Liver (tissue), 9 donors: ENCODE results near the gene XYLT1. TPM values are rescaled to one million over a fixed set of nuclear protein-coding genes. Genes with fewer than 3 reads are reported as not detected.

ENCODE experiments used
- DNase-seq: peaks from one replicate; pipeline ENCODE4 v3.0.0-alpha.2; 2017; ENCODE audit warnings: low spot score
- H3K27ac ChIP-seq, 2 donors: one replicate each; pipeline ENCODE4 v1.7.0; 2013; ENCODE audit warnings: inconsistent platforms in 2 of 2, low read length in 2 of 2, control low read depth in 1 of 2, low read depth in 1 of 2, mild to moderate bottlenecking in 1 of 2
- H3K27me3 ChIP-seq, 4 donors: one replicate each; pipeline versions ENCODE4 v1.6.1 to v1.7.0; 2013; ENCODE audit warnings: low read length in 3 of 4, inconsistent platforms in 1 of 4, mild to moderate bottlenecking in 1 of 4, moderate library complexity in 1 of 4; ENCODE audit not compliant: control insufficient read depth in 4 of 4, insufficient read depth in 4 of 4
- H3K36me3 ChIP-seq, 4 donors: one replicate each; pipeline versions ENCODE4 v1.6.1 to v1.7.0; 2013; ENCODE audit warnings: low read length in 3 of 4, mild to moderate bottlenecking in 3 of 4, low read depth in 1 of 4, moderate library complexity in 1 of 4; ENCODE audit not compliant: control insufficient read depth in 4 of 4, insufficient read depth in 3 of 4
- H3K4me1 ChIP-seq, 4 donors: one replicate each; pipeline versions ENCODE4 v1.6.1 to v1.7.0; 2013; ENCODE audit warnings: low read length in 3 of 4, mild to moderate bottlenecking in 3 of 4, moderate library complexity in 1 of 4; ENCODE audit not compliant: control insufficient read depth in 4 of 4, insufficient read depth in 4 of 4
- H3K4me3 ChIP-seq, 3 donors: one replicate each; pipeline versions ENCODE4 v1.6.1 to v1.7.0; 2013; ENCODE audit warnings: low read length in 3 of 3, control low read depth in 1 of 3, low read depth in 1 of 3, mild to moderate bottlenecking in 1 of 3
- H3K9ac ChIP-seq, 2 donors: one replicate each; pipeline ENCODE4 v1.7.0; 2013; ENCODE audit warnings: low read length in 2 of 2, mild to moderate bottlenecking in 2 of 2, moderate library complexity in 2 of 2, control low read depth in 1 of 2, low read depth in 1 of 2
- H3K9me3 ChIP-seq, 4 donors: one replicate each; pipeline versions ENCODE4 v1.6.1 to v1.7.0; 2013; ENCODE audit warnings: low read length in 3 of 4; ENCODE audit not compliant: control insufficient read depth in 4 of 4
- ATF3 ChIP-seq: IDR thresholded peaks from 2 replicates; pipeline ENCODE4 v1.6.1; 2016; ENCODE audit warnings: antibody characterized with exemption
- EGR1 ChIP-seq, 2 donors: IDR thresholded peaks; 2 replicates each; pipeline ENCODE4 v1.6.1; 2016 to 2018; ENCODE audit warnings: antibody characterized with exemption in 2 of 2, low read depth in 2 of 2
- FOXA1 ChIP-seq: IDR thresholded peaks from 2 replicates; pipeline ENCODE4 v1.6.1; 2016; ENCODE audit warnings: antibody characterized with exemption
- FOXA2 ChIP-seq: IDR thresholded peaks from 2 replicates; pipeline ENCODE4 v1.6.1; 2016; ENCODE audit warnings: antibody characterized with exemption
- GABPA ChIP-seq, 2 donors: IDR thresholded peaks in 1 of 2; conservative IDR thresholded peaks in 1 of 2; 2 replicates each; pipeline ENCODE4 v1.6.1; 2016; ENCODE audit warnings: antibody characterized with exemption in 2 of 2, mild to moderate bottlenecking in 1 of 2, moderate library complexity in 1 of 2
- HNF4A ChIP-seq, 2 donors: conservative IDR thresholded peaks; 2 replicates each; pipeline ENCODE4 v1.6.1; 2016; ENCODE audit warnings: antibody characterized with exemption in 2 of 2, mild to moderate bottlenecking in 2 of 2
- HNF4G ChIP-seq: IDR thresholded peaks from 2 replicates; pipeline ENCODE4 v1.6.1; 2016; ENCODE audit warnings: antibody characterized with exemption
- JUND ChIP-seq, 2 donors: IDR thresholded peaks; 2 replicates each; pipeline ENCODE4 v1.6.1; 2016; ENCODE audit warnings: antibody characterized with exemption in 2 of 2
- MAX ChIP-seq: IDR thresholded peaks from 2 replicates; pipeline ENCODE4 v1.6.1; 2016; ENCODE audit warnings: antibody characterized with exemption
- NR2F2 ChIP-seq: IDR thresholded peaks from 2 replicates; pipeline ENCODE4 v1.6.1; 2016; ENCODE audit warnings: antibody characterized with exemption
- RAD21 ChIP-seq, 2 donors: IDR thresholded peaks; 2 replicates each; pipeline ENCODE4 v1.6.1; 2016; ENCODE audit warnings: antibody characterized with exemption in 2 of 2, mild to moderate bottlenecking in 2 of 2
- REST ChIP-seq: IDR thresholded peaks from 2 replicates; pipeline ENCODE4 v1.6.1; 2016; ENCODE audit warnings: antibody characterized with exemption, mild to moderate bottlenecking
- RXRA ChIP-seq, 2 donors: IDR thresholded peaks; 2 replicates each; pipeline ENCODE4 v1.6.1; 2017 to 2018; ENCODE audit warnings: antibody characterized with exemption in 2 of 2, mild to moderate bottlenecking in 1 of 2
- SP1 ChIP-seq: IDR thresholded peaks from 2 replicates; pipeline ENCODE4 v1.6.1; 2018; ENCODE audit warnings: antibody characterized with exemption, mild to moderate bottlenecking
- TAF1 ChIP-seq: conservative IDR thresholded peaks from 2 replicates; pipeline ENCODE4 v1.6.1; 2016; ENCODE audit warnings: antibody characterized with exemption, mild to moderate bottlenecking
- YY1 ChIP-seq: IDR thresholded peaks from 2 replicates; pipeline ENCODE4 v1.6.1; 2016; ENCODE audit warnings: antibody characterized with exemption, mild to moderate bottlenecking
- ZBTB33 ChIP-seq: IDR thresholded peaks from 2 replicates; pipeline ENCODE4 v1.6.1; 2016; ENCODE audit warnings: antibody characterized with exemption
- WGBS: extraction: QIAGEN DNeasy Blood & Tissue Kit; methylation state at CpG from one replicate; pipeline ENCODE4 v1.1.7; 2013; 5-methylcytosine and 5-hydroxymethylcytosine counted together
- polyA plus RNA-seq, 2 donors: library from polyadenylated mRNA; stranded (reverse) in 1 of 2; unstranded in 1 of 2; fragments of 200-250 nt in 1 of 2; fragments of >200 nt in 1 of 2; fragmentation: Nextera tagmentation in 1 of 2; extraction: Ambion mirVana in 1 of 2; gene quantifications; one replicate each; pipeline versions ENCODE4 v1.2.1 to v1.2.3, GENCODE V29; 2013 to 2015
- total RNA-seq, 2 donors: library from RNA; depleted of rRNA; stranded (reverse); fragments of >200 nt; gene quantifications; one replicate each; pipeline ENCODE4 v1.2.3, GENCODE V29; 2014
- TF ChIP-seq, protein P1 (sequence below): fragments of 150-350 bp; IDR thresholded peaks from 2 replicates; pipeline ENCODE4 v1.5.1; 2017; ENCODE audit warnings: improper control_type of control experiment, low read depth, low read length; ENCODE audit not compliant: missing input control
- donor health status: healthy.
- donor health status: healthy.
- donor health status: healthy.
- donor health status: healthy.
- donor health status: healthy.

XYLT1 gene
- total and polyA plus RNA-seq, 4 donors: 0.25 to 2.3 (median 0.53) TPM

GRCh38 chr16:17519101-17519955, 48.6 kb upstream of the XYLT1 start:
- no peak for TF ChIP-seq JUND (IDR thresholded peaks at IDR 0.05)
- TF ChIP-seq EGR1 (IDR thresholded peaks at IDR 0.05; ENCODE audit: low read depth in 2 of 2): no peak
- TF ChIP-seq MAX: no peak
- TF ChIP-seq HNF4G: no peak
- no peak for TF ChIP-seq TAF1
- TF ChIP-seq NR2F2: no peak
- no peak for TF ChIP-seq YY1
- TF ChIP-seq SP1: no peak
- no peak for TF ChIP-seq FOXA1
- no peak for TF ChIP-seq HNF4A (conservative IDR thresholded peaks at IDR 0.05)
- TF ChIP-seq, protein P1, sequence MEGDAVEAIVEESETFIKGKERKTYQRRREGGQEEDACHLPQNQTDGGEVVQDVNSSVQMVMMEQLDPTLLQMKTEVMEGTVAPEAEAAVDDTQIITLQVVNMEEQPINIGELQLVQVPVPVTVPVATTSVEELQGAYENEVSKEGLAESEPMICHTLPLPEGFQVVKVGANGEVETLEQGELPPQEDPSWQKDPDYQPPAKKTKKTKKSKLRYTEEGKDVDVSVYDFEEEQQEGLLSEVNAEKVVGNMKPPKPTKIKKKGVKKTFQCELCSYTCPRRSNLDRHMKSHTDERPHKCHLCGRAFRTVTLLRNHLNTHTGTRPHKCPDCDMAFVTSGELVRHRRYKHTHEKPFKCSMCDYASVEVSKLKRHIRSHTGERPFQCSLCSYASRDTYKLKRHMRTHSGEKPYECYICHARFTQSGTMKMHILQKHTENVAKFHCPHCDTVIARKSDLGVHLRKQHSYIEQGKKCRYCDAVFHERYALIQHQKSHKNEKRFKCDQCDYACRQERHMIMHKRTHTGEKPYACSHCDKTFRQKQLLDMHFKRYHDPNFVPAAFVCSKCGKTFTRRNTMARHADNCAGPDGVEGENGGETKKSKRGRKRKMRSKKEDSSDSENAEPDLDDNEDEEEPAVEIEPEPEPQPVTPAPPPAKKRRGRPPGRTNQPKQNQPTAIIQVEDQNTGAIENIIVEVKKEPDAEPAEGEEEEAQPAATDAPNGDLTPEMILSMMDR: no peak
- TF ChIP-seq ATF3: no peak
- TF ChIP-seq FOXA2: no peak
- no peak for TF ChIP-seq ZBTB33
- TF ChIP-seq REST: no peak
- TF ChIP-seq GABPA (IDR thresholded peaks at IDR 0.05 in 1 of 2, conservative IDR thresholded peaks at IDR 0.05 in 1 of 2): no peak
- no peak for TF ChIP-seq RXRA (IDR thresholded peaks at IDR 0.05)
- no peak for TF ChIP-seq RAD21 (IDR thresholded peaks at IDR 0.05)
- H3K27ac ChIP-seq: no peak overlapping the region
- no peak overlapping the region for H3K4me3 ChIP-seq
- no peak for DNase-seq
- WGBS: 68% methylated on average over 9 of the region's 9 CpGs
- no peaks in the 10 kb centered on the region for H3K4me1 ChIP-seq
- H3K27me3 ChIP-seq: peaks cover 0 to 11% (median 3%) of the 10 kb centered on the region in 4 donors
- no peak overlapping the region for H3K9ac ChIP-seq
- no peaks in the 10 kb centered on the region for H3K9me3 ChIP-seq
- H3K36me3 ChIP-seq: no peaks in the 10 kb centered on the region
